ENCODE data around the gene EN1. TPM values are rescaled to one million over a fixed set of nuclear protein-coding genes. Genes with fewer than 3 reads are reported as not detected.

Gene EN1
- total RNA-seq, 3 donors from 2014 or later (not counting 1 experiment from before 2014, with no cell fraction given): not detected

GRCh38 chr2:118843483-118844132, 3.8 kb downstream of the EN1 start:
- no peak for TF ChIP-seq CTCF (IDR thresholded peaks at IDR 0.05)
- Mint-ChIP-seq H3K36me3 (no peaks in the 10 kb centered on the region), H3K4me1 (peaks cover 16 to 31% of the 10 kb centered on the region in 2 donors), H3K27me3 (ENCODE audit: low read depth in 2 of 2) (peaks cover 57 to 69% of the 10 kb centered on the region in 2 donors), H3K4me3 (peak overlapping the region; percentile 45), H3K27ac (no peak overlapping the region), H3K9me3 (no peaks in the 10 kb centered on the region)
- Histone ChIP-seq H3K9me3 (ENCODE audit: control insufficient read depth, insufficient read depth, low read length) (no peaks in the 10 kb centered on the region), H3K4me3 (ENCODE audit: low read length) (no peak overlapping the region), H3K36me3 (ENCODE audit: control insufficient read depth, insufficient read depth, low read length) (no peaks in the 10 kb centered on the region), H3K4me1 (ENCODE audit: control insufficient read depth, insufficient read depth, low read length) (peaks cover 25% of the 10 kb centered on the region), H3K27ac (ENCODE audit: low read length) (no peak overlapping the region), H3K27me3 (ENCODE audit: control insufficient read depth, insufficient read depth, low read length) (peaks cover 50% of the 10 kb centered on the region)
- WGBS (ENCODE audit: insufficient coverage): 14% methylated on average over 10 of the region's 10 CpGs
- DNase-seq (no peak), ATAC-seq (no peak)
- intact Hi-C loops (cut with micrococcal nuclease): no loop called here

- H3K36me3 Mint-ChIP-seq: no peaks in the 10 kb centered on the region
- H3K9me3 Mint-ChIP-seq: no peaks in the 10 kb centered on the region
- 4% methylated on average over 55 of the region's 60 CpGs for WGBS (ENCODE audit: insufficient coverage)
These were observed 4.6 kb downstream of the EN1 start for GRCh38 chr2:118842661-118843482.

GRCh38 chr2:118841828-118842461, 5.5 kb downstream of the EN1 start:
- intact Hi-C loops (cut with micrococcal nuclease): no loop called here
- no peaks in the 10 kb centered on the region for H3K36me3 ChIP-seq (ENCODE audit: control insufficient read depth, insufficient read depth, low read length)
- H3K27me3 ChIP-seq (ENCODE audit: control insufficient read depth, insufficient read depth, low read length): peaks cover 48% of the 10 kb centered on the region
- peak in 1 of 3 donors; percentile 57 for ATAC-seq
- peak overlapping the region; percentile 25 for H3K4me3 ChIP-seq (ENCODE audit: low read length)
- Mint-ChIP-seq H3K4me3 (peak overlapping the region; percentile 91), H3K9me3 (no peaks in the 10 kb centered on the region), H3K36me3 (no peaks in the 10 kb centered on the region), H3K27ac (no peak overlapping the region), H3K4me1 (peaks cover 16 to 31% of the 10 kb centered on the region in 2 donors), H3K27me3 (ENCODE audit: low read depth in 2 of 2) (peaks cover 70 to 72% of the 10 kb centered on the region in 2 donors)
- H3K4me1 ChIP-seq (ENCODE audit: control insufficient read depth, insufficient read depth, low read length): peaks cover 21% of the 10 kb centered on the region
- DNase-seq: no peak
- no peak overlapping the region for H3K27ac ChIP-seq (ENCODE audit: low read length)
- no peak for TF ChIP-seq CTCF (IDR thresholded peaks at IDR 0.05)
- no peaks in the 10 kb centered on the region for H3K9me3 ChIP-seq (ENCODE audit: control insufficient read depth, insufficient read depth, low read length)
- WGBS (ENCODE audit: insufficient coverage): 6% methylated on average over 46 of the region's 47 CpGs

More at GRCh38 chr2:118842661-118843482, 4.6 kb downstream of the EN1 start:
- Histone ChIP-seq H3K36me3 (ENCODE audit: control insufficient read depth, insufficient read depth, low read length) (no peaks in the 10 kb centered on the region), H3K9me3 (ENCODE audit: control insufficient read depth, insufficient read depth, low read length) (no peaks in the 10 kb centered on the region), H3K27ac (ENCODE audit: low read length) (no peak overlapping the region), H3K4me3 (ENCODE audit: low read length) (peak overlapping the region; percentile 25), H3K4me1 (ENCODE audit: control insufficient read depth, insufficient read depth, low read length) (peaks cover 25% of the 10 kb centered on the region), H3K27me3 (ENCODE audit: control insufficient read depth, insufficient read depth, low read length) (peaks cover 49% of the 10 kb centered on the region)
- Mint-ChIP-seq H3K27me3 (ENCODE audit: low read depth in 2 of 2) (peaks cover 61 to 68% of the 10 kb centered on the region in 2 donors), H3K4me3 (peak overlapping the region; percentile 91), H3K4me1 (peaks cover 16 to 31% of the 10 kb centered on the region in 2 donors), H3K27ac (no peak overlapping the region)
- DNase-seq (no peak), ATAC-seq (no peak)
- no peak for TF ChIP-seq CTCF (IDR thresholded peaks at IDR 0.05)
- intact Hi-C loops (cut with micrococcal nuclease): no loop called here
